Ovary (tissue), 3 donors: ENCODE measurements around the gene LBP.

Source experiments
- CTCF ChIP-seq, 3 donors: fragments of 450-650 bp in 2 of 3; fragments of 200-600 bp in 1 of 3; IDR thresholded peaks; one replicate each; pipeline versions ENCODE4 v1.5.1 to v1.8.0; 2016 to 2022; ENCODE audit warnings: antibody characterized with exemption in 3 of 3, mild to moderate bottlenecking in 1 of 3
- EP300 ChIP-seq: sonication (generic); formaldehyde crosslinking; IDR thresholded peaks from one replicate; pipeline ENCODE4 v1.6.1; 2017; ENCODE audit warnings: antibody characterized with exemption
- donor health status: DM: no; HTN: no; CAD: no.

GRCh38 chr20:38405132-38405531, 58.9 kb downstream of the LBP start:
- TF ChIP-seq CTCF (IDR thresholded peaks at IDR 0.05): no peak
- TF ChIP-seq EP300: no peak
